NCI-H2029 treated with DMSO at 0.1 percent for 48 hours (cell line): ENCODE measurements around the gene GCSH.
"Not testable (repeated sequence)": the region's sequence is repeated elsewhere in the genome, so short reads cannot be mapped to it uniquely, and the experiment has no call there.

Source experiments
- DNase-seq: peaks from one replicate; lab custom pipeline; 2025; lab: John Stamatoyannopoulos, UW

GCSH gene

DNA sequence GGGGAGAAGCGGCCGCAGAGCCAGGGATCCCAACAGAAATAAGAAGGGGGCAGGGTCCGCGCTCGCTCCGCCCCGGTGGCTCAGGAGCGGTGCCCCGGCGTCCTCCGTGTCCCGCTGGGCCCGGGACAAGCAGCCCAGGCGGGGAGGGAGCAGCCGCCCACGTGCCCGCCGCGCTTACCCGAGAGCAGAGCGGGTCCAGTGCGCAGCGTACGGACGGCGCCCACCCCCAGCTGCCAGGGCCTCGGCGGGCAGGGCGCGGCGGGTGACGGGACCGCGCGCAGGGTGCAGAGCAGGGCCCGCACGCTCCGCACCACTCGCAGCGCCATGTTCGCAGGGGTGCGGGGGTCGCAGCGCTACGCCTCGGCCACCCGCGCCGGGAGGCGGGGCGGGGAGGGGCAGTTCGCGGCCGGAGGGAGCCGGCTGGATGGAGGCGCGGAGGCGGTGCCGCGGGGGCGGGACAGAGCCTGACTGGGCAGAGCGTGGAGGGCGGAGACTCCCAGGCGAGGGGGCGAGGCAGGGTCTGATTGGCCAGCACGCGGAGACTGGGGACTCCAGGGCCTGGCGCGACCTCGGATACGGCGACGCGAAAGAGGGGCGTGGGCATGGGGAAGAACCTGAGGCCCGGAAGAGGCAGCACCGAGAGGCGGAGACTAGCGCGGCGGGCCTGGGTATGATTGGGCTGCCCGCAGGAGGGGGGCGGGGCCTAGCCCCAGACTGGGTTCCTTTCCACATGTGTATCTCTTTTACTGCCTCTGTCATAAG lies at the start of gene GCSH:
GCSH (minus strand) TSS at position 443 of the 762 bp plus-strand sequence; CDS start at position 326, 117 bp downstream.
- DNase-seq, result peak; percentile 70

DNA sequence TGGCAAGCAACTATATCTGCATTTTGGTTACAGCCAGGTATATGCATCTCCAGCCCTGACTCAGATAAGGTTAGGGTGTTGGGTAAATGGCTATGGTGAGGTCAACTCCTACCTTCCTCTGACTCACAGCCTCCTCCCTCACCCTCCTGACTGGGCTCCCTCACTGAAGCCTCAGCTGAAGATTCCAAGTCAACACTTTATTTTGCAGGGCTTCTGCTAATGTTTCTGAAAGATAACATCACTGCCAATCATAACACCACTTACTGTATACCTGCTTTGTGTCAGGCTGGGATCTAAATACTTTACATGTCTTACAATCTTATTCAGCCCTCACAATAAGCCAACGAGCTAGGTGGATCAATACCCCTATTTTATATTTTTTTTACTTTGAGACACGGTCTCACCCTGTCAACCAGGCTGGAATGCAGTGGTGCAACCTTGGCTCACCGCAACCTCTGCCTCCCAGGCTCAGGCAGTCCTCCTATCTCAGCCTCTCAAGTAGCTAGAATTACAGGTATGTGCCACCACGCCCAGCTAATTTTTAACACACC lies 47.8 kb upstream of the GCSH start:
- DNase-seq, result no peak

DNA sequence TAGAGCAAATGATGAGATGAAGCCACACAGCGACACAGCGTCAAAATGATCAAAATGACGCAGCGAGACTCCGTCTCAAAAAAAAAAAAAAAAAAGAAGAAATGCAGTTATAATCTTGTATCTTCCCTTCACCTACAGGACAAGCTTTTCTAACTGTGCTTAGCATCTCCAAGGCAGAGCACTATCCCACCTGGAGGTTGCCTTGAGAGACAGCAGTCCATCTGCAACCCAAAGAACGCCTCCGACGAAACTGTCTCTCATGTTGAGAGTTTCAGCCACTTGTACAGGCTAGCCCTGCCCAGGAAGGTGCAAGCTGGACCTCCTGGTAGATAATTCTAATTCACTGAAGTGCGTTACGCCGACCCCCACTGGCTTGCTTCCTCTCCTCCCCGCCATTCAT lies 46.7 kb upstream of the GCSH start:
- no peak for DNase-seq

DNA sequence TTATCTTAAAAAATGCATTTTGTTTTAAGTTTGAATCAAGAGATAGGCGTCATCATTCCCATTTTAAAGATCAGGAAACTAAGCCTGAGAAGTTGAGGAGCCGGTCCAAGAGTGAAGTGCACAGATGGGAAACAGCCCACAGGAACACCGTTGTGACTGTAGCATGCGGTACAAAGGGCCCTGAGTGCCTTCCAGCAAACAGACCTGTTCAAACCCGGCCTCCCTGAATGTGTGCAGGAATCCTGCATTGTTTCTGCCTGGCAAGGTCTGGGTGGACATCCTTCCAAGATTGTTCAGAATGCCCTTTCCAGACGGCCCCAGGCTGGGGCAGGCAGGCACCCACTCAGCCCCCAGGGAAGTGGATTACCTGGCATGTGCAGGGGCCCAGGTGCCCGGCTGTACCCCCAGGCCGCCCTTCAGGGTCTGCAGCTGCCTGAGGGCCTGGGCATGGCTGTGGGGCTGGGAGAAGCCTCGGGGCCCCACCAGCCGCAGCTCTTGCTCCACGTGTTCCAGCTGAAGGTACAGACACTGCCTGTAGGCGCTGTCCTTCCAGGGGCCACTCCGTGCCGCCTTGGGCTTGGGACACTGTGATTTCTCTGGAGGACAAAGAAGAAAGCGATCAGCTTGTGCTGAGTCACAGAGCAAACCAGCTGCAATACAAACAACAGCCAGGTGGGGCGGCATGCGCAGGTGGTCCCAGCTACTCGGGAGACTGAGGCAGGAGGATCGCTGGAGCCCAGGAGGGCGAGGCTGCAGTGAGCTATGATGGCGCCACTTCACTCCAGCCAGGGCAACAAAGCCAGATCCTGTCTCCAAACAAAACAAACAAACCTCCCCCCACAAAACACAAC lies 45.0 kb upstream of the GCSH start:
- DNase-seq, result no peak

DNA sequence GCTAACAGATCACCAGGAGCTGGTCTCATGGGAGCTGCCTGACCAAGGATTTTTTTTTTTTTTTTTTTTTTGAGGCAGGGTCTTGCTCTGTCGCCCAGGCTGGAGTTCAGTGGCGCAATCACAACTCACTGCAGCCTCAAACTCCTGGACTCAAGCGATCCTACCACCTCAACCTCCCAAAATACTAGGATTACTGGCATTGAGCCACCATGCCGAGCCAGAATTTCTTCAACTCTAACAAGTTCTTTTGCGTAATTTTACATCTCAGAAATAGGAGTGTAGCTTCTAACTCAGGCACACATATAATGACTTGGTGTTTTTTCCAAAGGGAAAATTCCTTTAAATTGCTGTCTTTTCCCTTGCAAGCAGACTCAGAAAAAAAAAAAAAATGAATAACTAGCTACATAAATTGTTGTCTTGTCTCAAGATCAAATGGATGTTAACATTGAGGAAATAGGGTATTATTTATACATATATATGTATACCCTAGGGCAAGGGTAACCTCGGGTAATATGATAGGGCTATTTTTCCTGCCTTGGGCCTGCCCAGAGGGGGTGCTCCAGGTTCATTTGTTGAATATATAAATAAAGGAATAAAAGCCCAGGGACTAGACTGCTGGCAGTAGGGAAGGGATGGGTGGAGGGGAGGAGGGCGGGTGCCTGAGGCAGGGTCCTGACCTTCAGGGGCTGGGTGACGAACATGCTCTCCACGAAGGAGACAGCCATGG lies 42.8 kb upstream of the GCSH start:
- no peak for DNase-seq

DNA sequence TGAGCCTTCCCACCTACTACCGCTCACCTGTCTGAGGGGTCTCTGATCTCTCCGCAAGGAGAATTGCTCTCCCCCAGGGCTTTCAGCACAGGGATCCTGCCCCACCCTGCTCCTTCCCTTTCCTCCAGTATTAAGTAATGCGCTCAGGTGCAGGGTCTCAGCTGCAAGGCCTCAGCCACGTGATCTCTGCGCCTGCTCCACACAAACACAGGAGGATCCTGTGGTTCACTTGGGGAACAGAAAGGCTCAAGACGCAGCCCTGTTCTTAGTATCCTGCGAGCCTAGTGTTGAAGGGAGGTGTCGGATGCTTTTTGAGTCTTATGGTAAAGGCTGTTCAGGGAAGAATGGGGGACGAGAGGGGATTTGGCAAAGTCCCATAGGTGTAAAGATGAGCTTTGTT lies 41.6 kb upstream of the GCSH start:
- DNase-seq, result no peak

DNA sequence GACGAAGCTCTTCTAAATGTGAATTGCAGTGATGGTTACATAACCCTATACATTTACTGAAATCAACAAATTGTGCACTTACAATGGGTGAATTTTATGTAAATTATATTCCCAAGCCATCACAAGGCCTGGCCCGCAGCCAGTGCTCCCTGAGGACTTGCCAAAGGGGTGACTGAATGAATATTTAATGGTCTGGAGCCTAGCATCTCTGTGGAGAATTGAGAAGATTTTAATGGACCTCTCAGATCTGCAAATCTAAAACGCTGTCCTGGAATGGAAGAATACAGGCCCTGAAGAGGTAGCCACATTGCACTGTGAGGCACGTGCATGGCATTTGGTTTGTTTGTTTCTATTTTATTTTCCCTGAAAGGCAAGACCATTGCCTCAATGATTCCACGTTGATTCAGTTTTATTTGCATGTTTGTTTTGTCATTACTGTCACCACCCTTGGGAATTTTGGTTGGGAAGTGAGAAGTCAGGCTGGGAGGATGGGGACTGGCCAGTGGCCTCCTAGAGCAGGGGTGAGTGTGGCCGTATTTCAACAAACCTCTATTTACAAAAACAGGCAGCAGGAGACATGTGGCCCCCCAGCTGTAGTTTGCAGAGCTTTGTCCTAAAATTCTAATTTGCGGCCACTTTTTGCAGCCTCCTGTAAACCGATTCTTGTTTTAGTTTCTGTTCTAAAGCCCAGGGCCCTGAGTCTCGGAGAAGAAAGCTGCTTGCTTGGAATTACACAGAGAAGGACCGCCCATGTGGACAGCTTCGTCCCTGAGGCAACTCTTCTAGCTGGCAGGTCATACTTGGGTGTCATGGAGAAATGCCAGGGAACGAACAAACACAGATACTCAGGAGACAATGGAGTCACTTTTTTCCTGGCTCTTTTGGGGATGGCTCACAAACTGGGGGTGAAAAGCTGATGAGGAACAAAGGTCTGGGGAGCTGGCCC lies 40.5 kb upstream of the GCSH start:
- DNase-seq, result no peak

DNA sequence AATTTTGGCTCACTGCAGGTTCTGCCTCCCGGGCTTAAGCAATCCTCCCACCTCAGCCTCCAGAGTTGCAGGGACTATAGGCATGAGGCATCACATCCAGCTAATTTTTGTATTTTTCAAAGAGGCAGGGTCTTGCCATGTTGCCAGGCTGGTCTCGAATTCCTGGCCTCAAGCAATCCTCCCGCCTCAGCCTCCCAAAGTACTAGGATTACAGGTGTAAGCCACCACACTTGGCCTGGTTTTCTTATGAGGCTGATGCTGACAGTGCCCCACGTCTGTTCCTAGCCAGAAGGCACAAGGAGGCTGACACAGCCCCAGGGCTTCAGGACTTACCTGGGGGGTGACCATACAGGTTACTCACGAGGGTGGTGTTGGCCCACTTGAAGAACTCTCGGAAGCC lies 33.9 kb upstream of the GCSH start:
- DNase-seq, result no peak

DNA sequence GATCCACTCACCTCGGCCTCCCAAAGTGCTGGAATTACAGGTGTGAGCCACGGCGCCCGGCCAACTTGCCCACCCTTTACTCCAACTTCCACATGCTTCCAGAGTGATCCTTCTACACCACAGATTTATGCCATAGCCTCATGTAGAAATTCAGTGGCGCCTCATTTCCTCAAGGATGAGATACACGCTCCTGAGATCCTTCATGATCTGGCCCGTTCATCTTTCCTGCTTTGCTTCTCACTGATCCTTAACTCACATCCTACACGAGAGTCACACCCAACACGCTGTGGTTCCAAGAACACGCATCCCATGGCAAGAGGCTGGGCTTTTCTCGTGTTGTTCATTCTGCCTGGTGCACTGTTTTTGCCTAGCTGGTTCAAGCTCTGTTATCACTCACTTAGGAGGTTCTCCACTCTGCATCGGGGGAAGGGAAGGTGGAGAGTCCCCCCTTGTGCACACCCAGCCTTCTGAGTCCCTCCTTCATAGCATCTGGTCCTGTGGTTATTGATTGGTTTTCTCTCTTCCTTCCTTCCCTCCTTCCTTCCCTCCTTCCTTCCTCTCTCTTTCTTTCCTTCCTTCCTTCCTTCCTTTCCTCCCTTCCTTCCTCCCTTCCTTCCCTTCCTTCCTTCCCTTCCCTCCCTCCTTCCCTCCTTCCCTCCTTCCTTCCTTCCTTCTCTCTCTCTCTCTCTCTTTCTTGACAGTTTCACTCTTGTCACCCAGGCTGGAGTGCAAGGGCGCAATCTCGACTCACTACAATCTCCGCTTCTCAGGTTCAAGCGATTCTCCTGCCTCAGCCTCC lies 32.7 kb upstream of the GCSH start:
- no peak for DNase-seq

DNA sequence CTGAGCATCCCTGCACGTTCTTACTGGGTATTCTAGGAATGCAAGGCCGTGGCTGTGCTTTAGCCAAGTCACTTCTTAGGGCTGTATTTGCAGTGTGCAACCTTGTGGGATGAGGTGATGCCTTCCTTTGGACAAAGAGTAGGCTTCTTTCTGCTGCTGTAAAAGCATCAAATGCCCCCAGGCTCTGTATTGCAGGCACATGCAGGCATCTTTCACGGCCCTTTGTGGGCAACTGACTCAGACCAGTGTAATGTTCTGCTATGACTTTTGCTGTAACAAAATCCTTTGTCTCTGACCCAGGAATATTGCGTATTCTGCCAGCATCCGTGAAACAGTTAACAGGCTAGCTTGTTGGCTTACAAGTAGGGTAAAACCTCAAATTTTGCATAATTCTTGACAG lies 30.9 kb upstream of the GCSH start:
- DNase-seq, result no peak

DNA sequence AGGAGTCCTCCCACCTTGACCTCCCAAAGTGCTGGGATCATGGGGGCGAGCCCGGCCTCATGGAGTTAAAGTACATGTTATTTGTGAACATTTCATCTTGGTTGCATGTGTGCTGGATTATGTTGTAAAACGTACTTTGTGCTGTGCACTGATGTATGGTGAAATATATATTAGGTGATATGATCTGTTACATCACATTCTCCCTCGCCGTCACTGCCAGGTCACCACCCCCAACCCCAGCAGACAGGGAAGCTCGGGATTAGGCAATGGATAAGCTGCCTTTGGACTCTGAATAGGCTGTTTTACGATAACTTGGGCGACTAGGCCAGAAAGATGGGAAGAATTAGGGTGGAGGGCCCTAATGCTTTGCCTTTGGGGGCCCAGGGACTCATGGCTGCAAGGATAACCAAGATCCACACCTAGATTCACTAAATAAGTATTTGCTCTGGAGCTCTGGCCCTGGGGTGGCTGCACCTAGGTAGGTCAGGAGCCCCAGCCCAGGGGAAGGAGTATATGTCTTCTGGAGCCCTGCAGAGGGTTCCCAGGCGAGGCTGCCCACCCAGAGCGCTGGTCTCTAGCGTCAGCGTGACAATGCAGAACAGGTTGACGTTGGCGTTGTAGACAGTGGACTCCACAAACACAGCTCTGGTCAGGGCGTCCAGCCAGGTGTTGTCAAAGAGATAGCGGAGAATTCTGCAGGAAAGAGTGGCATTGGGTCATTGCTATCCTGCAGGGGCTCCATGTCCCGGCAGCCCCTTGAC lies 27.1 kb upstream of the GCSH start:
- no peak for DNase-seq

DNA sequence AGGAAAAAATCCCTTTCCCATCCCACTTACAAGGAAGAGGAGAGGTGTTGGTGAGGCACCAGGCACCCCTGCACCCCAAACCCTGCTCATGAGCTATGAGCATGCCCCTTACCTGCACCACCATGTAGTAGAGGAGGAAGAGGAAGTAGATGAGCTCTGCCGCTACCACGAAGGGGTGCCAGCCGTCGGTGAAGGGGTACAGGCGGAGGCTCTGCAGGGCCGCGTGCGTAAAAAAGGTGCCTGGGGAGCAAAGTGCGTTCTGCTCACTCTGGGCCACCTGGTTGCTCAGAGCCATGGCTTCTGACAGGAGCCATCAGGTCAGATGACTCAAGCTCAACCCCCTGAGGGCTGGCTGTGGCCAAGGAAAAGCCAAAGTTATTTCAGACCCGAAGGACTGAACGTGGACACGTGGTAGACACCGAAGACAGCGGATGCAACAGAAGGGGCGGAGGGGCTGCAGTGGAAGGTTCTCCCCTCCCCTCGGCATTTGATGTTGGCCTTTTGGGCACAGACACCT lies 25.3 kb upstream of the GCSH start:
- DNase-seq, result no peak

DNA sequence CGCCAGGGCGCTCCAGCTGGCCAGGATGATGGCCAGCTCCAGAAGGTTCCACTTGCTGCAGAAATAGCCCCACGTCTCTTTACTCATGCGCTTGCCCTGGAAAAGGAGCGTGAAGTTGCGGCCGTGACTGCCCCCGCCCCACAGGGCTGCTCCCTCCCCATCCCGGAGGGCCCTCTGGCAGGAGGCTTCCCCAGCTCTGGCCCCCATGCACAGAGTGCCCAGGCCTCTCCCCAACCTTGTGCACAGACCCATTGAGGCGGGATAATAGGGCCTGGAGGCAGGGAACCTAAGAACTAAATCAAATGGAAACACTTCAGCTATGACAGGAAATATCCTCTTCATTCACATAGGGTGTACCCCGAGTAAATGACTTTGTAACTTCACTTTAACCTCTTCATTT lies 21.2 kb upstream of the GCSH start:
- no peak for DNase-seq

DNA sequence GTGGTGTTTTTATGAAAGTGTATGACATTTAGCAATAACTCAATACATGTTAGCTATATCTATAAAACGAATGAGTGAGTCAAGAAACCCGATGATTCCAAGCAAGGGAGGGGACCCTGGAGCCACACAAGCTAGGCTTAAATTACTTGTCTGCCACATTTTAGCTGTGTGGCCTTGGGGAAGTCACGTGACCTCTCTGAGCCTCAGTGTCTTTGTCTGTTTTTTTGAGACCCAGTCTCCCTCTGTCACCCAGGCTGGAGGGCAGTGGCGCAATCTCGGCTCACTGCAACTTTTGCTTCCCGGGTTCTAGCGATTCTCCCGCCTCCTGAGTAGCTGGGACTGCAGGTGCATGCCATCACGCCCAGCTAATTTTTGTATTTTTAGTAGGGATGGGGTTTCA lies 20.1 kb upstream of the GCSH start:
- no peak for DNase-seq

DNA sequence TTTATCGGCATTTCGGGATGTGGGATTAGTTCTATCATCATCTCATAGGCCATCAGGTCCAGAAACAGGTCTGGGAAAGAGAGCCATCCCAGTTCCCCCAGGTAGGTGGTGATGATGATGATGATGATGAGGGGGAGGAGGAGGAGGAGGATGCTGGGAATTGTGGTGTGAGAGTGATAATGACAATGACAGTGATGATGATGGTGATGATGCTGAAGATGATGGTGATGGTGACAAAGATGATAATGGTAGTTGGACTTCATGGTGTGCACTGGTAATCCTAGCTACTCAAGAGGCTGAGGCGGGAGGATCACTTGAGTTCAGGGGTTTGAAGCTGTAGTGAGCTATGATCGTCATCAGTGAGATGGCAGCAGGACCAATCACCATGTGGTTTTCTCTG lies 16.3 kb upstream of the GCSH start:
- DNase-seq, result no peak

DNA sequence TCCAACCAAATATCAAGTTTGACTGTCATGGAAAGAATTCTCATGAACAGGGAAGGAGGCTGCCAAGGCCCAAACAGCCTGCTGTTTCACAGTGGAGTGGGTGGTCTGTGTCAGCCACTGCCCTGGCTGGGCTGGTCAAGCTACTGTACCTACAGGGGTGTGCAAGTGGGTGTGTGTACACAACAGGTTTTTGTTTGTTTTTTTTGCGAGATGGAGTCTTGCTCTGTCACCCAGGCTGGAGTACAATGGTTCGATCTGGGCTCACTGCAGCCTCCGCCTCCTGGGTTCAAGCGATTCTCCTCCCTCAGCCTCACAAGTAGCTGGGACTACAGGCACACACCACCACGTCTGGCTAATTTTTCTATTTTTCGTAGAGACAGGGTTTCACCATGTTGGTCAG lies 13.1 kb upstream of the GCSH start:
- not testable (repeated sequence) for DNase-seq

DNA sequence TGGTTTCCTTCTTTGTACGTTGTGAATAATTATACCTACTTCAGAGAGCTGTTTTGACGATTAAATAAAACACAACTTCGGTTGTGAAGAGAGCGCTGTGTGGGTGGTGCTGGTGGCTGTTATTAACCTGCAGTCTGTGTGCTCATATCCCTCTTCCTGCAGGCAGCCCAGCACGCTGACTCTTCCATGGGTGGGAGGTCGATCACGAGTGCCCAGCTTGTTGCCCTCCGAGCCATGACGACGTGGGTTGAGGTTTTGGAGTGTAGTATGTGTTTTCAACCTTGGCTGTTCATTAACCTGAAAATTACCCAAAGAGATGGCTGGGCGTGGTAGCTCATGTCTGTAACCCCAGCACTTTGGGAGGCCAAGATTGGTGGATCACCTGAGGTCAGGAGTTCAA lies 11.3 kb upstream of the GCSH start:
- no peak for DNase-seq

DNA sequence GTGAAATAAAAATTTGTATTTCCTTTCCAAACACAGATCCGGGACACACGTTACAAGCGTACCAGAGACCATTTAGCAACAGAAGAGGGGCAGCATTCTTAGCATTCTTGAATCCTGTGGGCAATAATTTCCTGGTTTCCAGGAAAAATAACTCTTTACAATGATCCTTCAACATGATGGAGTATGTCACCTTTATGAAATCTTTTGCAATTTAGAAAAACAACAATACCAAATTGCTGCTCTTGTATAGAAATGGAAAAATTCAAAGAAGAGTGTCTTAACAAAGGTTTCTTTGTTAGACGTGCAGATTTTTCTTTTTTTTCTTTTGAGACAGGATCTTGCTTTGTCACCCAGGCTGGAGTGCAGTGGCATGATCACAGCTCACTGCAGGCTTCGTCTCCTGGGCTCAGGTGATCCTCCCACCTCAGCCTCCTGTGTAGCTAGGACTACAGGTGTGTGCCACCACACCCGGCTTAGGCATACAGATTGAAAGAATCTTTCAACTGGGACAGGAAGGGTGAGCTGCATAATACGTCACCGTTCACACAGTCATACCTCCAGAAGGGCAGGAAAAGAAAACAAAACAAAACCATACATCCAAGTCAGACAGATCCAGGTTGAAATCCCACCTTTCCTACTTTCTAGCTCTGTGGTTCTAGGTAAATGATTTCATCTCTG lies 10.8 kb upstream of the GCSH start:
- no peak for DNase-seq

DNA sequence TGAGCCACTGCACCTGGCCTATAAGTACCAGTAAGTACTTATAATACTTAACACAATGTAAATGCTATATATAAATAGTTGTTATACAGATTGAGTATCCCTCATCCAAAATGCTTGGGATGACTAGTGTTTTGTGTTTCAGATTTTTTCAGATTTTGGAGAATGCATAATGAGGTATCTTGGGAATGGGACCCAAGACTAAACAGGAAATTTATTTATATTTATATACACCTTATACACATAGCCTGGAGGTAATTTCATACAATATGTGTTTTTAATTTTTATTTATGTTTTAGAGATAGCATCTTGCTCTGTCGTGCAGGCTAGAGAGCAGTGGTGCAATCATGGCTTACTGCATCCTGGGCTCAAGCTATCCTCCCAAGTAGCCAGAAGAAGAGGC lies 9.8 kb upstream of the GCSH start:
- DNase-seq, result no peak
